HepG2 (cell line): ENCODE measurements around the gene SLC25A45. TPM values are rescaled to one million over a fixed set of nuclear protein-coding genes. Genes with fewer than 3 reads are reported as not detected.

Source experiments
- ARID2 ChIP-seq: sonication (generic); formaldehyde crosslinking; IDR thresholded peaks from 2 replicates; pipeline ENCODE4 v1.8.1; 2022; ENCODE audit warnings: mild to moderate bottlenecking, missing genetic modification reagents, borderline replicate concordance
- CEBPZ ChIP-seq: IDR thresholded peaks from 2 replicates; pipeline ENCODE4 v1.6.1; 2012; ENCODE audit warnings: low read length, improper control_type of control experiment
- CENPBD1 ChIP-seq: sonication (generic); formaldehyde crosslinking; IDR thresholded peaks from 2 replicates; pipeline ENCODE4 v1.8.0; 2022; ENCODE audit warnings: missing genetic modification reagents, low read depth, mild to moderate bottlenecking, borderline replicate concordance
- CENPT ChIP-seq: sonication (generic); formaldehyde crosslinking; IDR thresholded peaks from 2 replicates; pipeline ENCODE4 v1.8.0; 2022; ENCODE audit warnings: low read depth, mild to moderate bottlenecking, moderate library complexity, missing genetic modification reagents
- GZF1 ChIP-seq: sonication (generic); formaldehyde crosslinking; IDR thresholded peaks from 2 replicates; pipeline ENCODE4 v1.5.1; 2020; ENCODE audit warnings: mild to moderate bottlenecking, missing genetic modification reagents
- HMGA1 ChIP-seq: sonication (generic); formaldehyde crosslinking; conservative IDR thresholded peaks from 2 replicates; pipeline ENCODE4 v1.4.0; 2020; ENCODE audit warnings: missing genetic modification reagents
- KMT2B ChIP-seq: IDR thresholded peaks from 2 replicates; pipeline ENCODE4 v1.6.1; 2016; ENCODE audit warnings: missing genetic modification reagents, missing compliant biosample characterization
- MAFF ChIP-seq: IDR thresholded peaks from 2 replicates; pipeline ENCODE4 v1.6.1; 2011; ENCODE audit warnings: low read depth, low read length, improper control_type of control experiment
- MED1 ChIP-seq: sonication (generic); formaldehyde crosslinking; IDR thresholded peaks from 2 replicates; pipeline ENCODE4 v1.4.0; 2020; ENCODE audit warnings: missing genetic modification reagents
- MEIS2 ChIP-seq: sonication (generic); formaldehyde crosslinking; IDR thresholded peaks from 2 replicates; pipeline ENCODE4 v1.9.0; 2021; ENCODE audit warnings: mild to moderate bottlenecking, missing genetic modification reagents
- MNT ChIP-seq: fragments of 450-650 bp; IDR thresholded peaks from 2 replicates; pipeline ENCODE4 v1.6.1; 2016
- MXD3 ChIP-seq: IDR thresholded peaks from 2 replicates; pipeline ENCODE4 v1.6.1; 2016; ENCODE audit warnings: mild to moderate bottlenecking, missing biosample characterization, missing genetic modification reagents
- NFYB ChIP-seq: sonication (generic); formaldehyde crosslinking; IDR thresholded peaks from 2 replicates; pipeline ENCODE4 v1.4.0; 2020; ENCODE audit warnings: missing genetic modification reagents
- PITX1 ChIP-seq: sonication (generic); formaldehyde crosslinking; IDR thresholded peaks from 2 replicates; pipeline ENCODE4 v1.5.1; 2020; ENCODE audit warnings: mild to moderate bottlenecking, missing genetic modification reagents
- RAD21 ChIP-seq: fragments of 450-650 bp; formaldehyde crosslinking; IDR thresholded peaks from 2 replicates; pipeline ENCODE4 v1.5.0; 2020; ENCODE audit warnings: mild to moderate bottlenecking
- RXRB ChIP-seq: IDR thresholded peaks from 2 replicates; pipeline ENCODE4 v1.6.1; 2016; ENCODE audit warnings: borderline replicate concordance, missing genetic modification reagents, missing compliant biosample characterization
- SATB2 ChIP-seq: sonication (generic); formaldehyde crosslinking; IDR thresholded peaks from 2 replicates; pipeline ENCODE4 v1.5.0; 2020; ENCODE audit warnings: missing genetic modification reagents
- TOE1 ChIP-seq: sonication (generic); formaldehyde crosslinking; IDR thresholded peaks from 2 replicates; pipeline ENCODE4 v1.4.0; 2020; ENCODE audit warnings: mild to moderate bottlenecking, missing genetic modification reagents
- USF2 ChIP-seq, 2 experiments: sonication (generic) in 1 of 2; formaldehyde crosslinking in 1 of 2; IDR thresholded peaks; 2 replicates each; pipeline versions ENCODE4 v1.5.1 to v1.6.1; 2011 to 2020; ENCODE audit warnings: borderline replicate concordance in 1 of 2, low read depth in 1 of 2, low read length in 1 of 2, mild to moderate bottlenecking in 1 of 2, missing genetic modification reagents in 1 of 2, moderate library complexity in 1 of 2
- ZFP36L2 ChIP-seq: sonication (generic); formaldehyde crosslinking; IDR thresholded peaks from 2 replicates; pipeline ENCODE4 v1.4.0; 2020; ENCODE audit warnings: missing genetic modification reagents
- ZZZ3 ChIP-seq: sonication (generic); formaldehyde crosslinking; IDR thresholded peaks from 2 replicates; pipeline ENCODE4 v1.4.0; 2020; ENCODE audit warnings: missing genetic modification reagents, mild to moderate bottlenecking, borderline replicate concordance
- polyA plus RNA-seq, 8 experiments: library from polyadenylated mRNA; depleted of rRNA in 3 of 8; stranded (reverse) in 7 of 8; unstranded in 1 of 8; fragments of >200 nt; fragmentation: Illumina TruSeq in 4 of 8; extraction: Trizol in 4 of 8; gene quantifications; 2 replicates each; pipeline versions ENCODE4 v1.2.1 to v1.2.3, GENCODE V29; 2011 to 2016; ENCODE audit warnings: low read depth in 4 of 8, missing spikeins in 1 of 8, mixed read lengths in 1 of 8; ENCODE audit not compliant: insufficient read depth in 1 of 8
- total RNA-seq, 5 experiments: library from RNA; depleted of rRNA; stranded (reverse); fragments of >200 nt; fragmentation: Illumina TruSeq; extraction: Trizol; gene quantifications; 2 replicates each; pipeline ENCODE4 v1.2.3, GENCODE V29; 2016; ENCODE audit warnings: low read depth in 1 of 5

SLC25A45 gene
- total and polyA plus RNA-seq, 2 of the 13 experiments (the other 11 are each of a cell fraction or from before 2014, with no cell fraction given), result 1.2 to 3.4 TPM

GRCh38 chr11:65421794-65422632 lies 39.6 kb upstream of the SLC25A45 start (continued):
- no peak for TF ChIP-seq MNT
- TF ChIP-seq RXRB (CRISPR knock-in tag), result peak; percentile 93
- TF ChIP-seq PITX1 (CRISPR knock-in tag), result peak; percentile 43; the same call in 1 of the 2 replicates
- no peak for TF ChIP-seq KMT2B (CRISPR knock-in tag)
- no peak for TF ChIP-seq MAFF
- TF ChIP-seq ZFP36L2 (CRISPR knock-in tag), result no peak
- TF ChIP-seq CEBPZ, result no peak
- no peak for TF ChIP-seq CENPBD1
- TF ChIP-seq ZZZ3 (CRISPR knock-in tag), result no peak
- TF ChIP-seq MEIS2 (CRISPR knock-in tag), result peak; percentile 26; the same call in 1 of the 2 replicates
- peak; percentile 28; the same call in 1 of the 2 replicates for TF ChIP-seq NFYB
- TF ChIP-seq ARID2 (CRISPR knock-in tag), result no peak
- TF ChIP-seq GZF1 (CRISPR knock-in tag), result no peak
- no peak for TF ChIP-seq TOE1
- 0 out of 2 replicates have a peak, but pooled peaks have one; percentile 40 for TF ChIP-seq CENPT
- TF ChIP-seq RAD21, result peak; percentile 42; the same call in 1 of the 2 replicates
- peak; percentile 93 for TF ChIP-seq MED1 (CRISPR knock-in tag)
- no peak for TF ChIP-seq USF2 (IDR thresholded peaks at IDR 0.05; ENCODE audit: low read depth, low read length)
- 0 out of 2 replicates have a peak, but pooled peaks have one; percentile 24 for TF ChIP-seq USF2 (CRISPR knock-in tag; IDR thresholded peaks at IDR 0.05; ENCODE audit: borderline replicate concordance)
- TF ChIP-seq MXD3 (CRISPR knock-in tag), result peak; percentile 29; the same call in 1 of the 2 replicates
- TF ChIP-seq HMGA1 (CRISPR knock-in tag), result no peak
- no peak for TF ChIP-seq SATB2 (CRISPR knock-in tag)
